Measurements from ENCODE around the gene GLDC.

GLDC gene

DNA sequence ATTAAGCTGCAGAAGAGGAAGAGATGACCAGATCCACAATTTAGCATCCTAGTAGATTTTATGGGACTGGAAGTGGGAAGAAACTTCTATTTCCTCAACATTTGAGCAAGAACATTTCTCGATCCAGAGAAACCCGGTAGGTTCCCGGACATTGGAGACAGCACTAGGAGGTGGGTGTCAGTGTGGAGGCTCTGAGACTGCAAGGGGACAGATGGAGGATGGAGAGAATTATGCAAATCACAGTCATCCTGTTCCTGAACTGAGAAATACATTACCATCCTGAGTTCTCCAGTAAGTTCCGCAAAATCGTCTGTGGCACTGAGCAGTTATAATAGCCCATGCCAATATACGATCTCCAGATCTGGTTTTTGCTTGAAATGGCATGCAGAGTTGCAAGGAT lies 25.6 kb downstream of the GLDC start:
- peak in 1 of 2 donors; percentile 39 for DNase-seq

DNA sequence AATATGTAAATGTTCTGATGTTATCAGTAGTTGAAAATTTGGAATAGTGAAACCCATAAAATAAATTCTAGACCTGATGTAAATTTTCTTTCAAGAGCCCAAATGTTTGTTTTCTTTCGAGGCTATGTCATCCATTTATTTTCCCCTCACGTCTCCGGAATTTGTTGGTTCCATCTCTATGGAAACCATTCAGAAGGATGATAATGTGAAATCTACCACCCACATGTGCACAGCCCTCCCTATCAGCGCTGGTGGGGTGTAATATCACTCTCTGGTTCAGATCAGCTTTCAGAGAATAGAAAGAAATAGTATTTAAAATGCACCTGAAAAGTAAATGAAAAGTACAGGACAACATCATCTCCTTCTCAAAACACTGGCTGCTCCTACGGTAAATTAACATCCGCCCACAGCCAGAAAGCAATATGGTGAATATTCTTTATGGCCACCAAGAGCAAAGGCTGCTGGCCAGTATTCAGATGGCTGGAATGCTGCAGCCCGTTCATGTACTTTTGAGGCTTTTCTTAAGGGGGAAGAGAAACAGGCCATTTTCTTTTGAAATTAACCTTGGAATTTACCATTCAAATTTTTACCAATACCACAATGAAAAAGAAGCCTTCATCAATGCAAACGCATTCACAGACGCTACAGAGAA lies 28.5 kb downstream of the GLDC start:
- no peak for DNase-seq

- no peak for DNase-seq
These were observed 31.0 kb downstream of the GLDC start for GRCh38 chr9:6614489-6614888.

DNA sequence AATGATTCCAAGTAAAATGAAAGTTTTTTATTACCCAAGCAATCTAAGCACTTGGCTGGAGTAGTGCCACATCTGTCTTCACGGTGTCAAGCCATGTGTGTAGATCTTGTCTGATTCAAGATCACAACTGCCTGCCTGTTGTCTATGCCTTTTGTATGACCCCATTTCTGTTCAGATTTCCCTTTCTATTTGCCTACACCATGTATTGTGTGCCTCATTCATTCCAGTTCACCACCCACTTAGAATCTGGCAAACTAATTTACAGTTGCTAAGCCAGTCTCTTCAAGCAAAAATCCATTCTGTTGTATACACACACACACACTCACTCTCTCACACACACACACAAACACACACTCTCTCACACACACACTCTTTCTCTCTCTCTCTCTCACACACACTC lies 33.7 kb downstream of the GLDC start:
- DNase-seq = peak in 1 of 2 donors; percentile 9

DNA sequence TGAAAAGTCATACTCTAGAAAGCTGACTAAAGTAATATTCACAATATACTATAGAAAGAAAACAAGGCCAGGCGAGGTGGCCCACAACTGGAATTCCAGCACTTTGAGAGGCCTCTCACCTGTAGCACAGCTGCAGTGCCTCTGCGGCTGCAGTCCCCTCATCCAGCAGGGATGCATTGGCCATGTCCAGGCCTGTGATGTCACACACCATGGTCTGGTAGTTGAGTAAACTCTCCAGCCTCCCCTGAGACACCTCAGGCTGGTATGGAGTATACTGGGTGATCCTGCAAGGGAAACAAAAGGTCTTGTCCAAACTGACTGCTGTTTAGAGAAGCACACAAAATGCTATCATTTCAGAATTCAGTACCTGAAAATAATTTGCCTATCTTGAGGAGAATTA lies 35.5 kb downstream of the GLDC start:
- DNase-seq = no peak

- DNase-seq = no peak
These were observed 36.0 kb downstream of the GLDC start for GRCh38 chr9:6609497-6610016.

- DNase-seq = no peak
These were observed 40.3 kb downstream of the GLDC start for GRCh38 chr9:6605202-6605601.

DNA sequence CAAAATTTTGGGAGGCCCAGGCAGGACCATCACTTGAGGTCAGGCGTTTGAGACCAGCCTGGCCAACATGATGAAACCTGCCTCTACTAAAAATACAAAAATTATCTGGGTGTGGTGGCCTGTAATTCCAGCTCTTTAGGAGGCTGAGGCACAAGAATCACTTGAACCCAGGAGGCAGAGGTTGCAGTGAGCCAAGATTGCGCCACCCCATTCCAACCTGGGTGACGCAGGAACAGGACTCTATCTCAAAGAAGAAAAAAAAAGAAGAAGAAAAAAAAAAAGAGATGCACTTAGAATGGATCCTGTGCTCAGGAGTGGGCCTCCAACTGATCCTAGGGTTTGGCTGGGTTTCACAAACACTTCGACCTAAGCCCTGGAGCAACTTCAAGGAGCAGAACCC lies 45.1 kb downstream of the GLDC start:
- no peak for DNase-seq

DNA sequence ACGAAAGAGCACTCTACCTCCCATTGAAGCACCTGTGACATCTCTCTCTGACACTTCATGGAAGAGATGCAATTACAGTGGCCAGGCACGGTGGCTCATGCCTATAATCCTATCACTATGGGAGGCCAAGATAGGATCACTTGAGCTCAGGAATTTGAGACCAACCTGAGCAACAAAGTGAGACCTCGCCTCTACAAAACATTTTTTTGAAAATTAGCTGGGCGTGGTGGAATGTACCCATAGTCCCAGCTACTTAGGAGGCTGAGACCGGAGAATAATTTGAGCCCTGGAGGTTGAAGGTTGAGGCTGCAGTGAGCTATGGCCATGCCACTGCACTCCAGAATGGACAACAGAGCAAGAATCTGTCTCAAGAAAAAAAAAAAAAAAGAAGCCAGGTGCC lies 45.5 kb downstream of the GLDC start:
- no peak for DNase-seq

DNA sequence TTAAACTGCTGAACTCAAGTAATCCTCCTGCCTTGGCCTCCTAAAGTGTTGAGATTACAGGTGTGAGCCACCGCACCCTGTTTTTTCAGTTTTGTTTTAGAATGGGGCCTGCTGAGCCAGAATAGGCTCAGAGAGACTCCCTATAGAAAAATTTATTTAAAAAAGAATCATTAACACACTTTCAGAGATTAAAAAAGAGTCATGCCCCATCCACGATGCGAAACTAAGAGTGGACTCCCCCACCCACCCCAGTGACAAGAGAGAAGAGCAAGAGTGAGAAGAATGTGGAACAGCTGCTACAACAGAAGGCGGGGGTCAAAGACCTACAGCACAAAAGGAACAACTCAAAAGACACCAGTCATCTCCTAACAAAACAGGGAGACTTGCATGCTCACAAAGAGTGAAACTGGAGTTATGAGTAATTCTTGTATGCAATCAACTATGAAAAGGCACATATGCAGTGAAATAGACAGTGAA lies 47.2 kb downstream of the GLDC start:
- DNase-seq = no peak

GRCh38 chr9:6592791-6593190 lies 52.7 kb downstream of the GLDC start:
- no peak for DNase-seq

- DNase-seq = no peak
These were observed 53.3 kb downstream of the GLDC start for GRCh38 chr9:6592231-6592630.

DNA sequence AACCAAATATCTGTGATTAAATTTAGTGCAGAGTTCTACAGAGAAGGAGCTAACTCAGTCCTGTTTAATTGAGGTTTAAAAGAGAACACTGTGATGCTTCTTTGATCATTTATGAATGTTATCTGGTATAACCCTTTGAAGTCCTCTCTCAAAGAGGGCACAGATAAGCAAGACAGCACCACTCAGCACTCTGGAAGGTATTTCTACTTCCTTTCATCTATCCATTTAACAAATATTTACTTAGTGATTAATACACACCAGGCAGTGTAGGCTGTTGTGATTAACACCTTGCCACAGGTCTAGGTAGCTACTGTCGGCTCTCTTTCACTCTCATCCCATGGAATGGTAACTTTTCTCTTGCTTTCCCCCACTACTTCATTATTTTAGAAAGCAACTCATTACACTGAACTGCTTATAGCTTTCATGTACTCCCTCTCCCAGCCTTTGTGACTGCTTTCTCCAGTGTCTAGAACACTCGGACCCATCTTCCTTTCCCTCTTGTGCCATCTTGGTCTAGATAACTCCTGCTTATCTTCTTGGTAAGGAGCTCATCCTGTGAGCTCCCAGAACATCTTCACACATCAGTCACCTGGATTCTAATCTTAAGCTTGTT lies 54.7 kb downstream of the GLDC start:
- no peak for DNase-seq

GRCh38 chr9:6590334-6590733 lies 55.2 kb downstream of the GLDC start:
- no peak for DNase-seq

GRCh38 chr9:6584881-6585597 lies 60.5 kb downstream of the GLDC start:
- DNase-seq = peak in 1 of 2 donors; percentile 52

- DNase-seq = no peak
These were observed 64.3 kb downstream of the GLDC start for GRCh38 chr9:6581253-6581652.

DNA sequence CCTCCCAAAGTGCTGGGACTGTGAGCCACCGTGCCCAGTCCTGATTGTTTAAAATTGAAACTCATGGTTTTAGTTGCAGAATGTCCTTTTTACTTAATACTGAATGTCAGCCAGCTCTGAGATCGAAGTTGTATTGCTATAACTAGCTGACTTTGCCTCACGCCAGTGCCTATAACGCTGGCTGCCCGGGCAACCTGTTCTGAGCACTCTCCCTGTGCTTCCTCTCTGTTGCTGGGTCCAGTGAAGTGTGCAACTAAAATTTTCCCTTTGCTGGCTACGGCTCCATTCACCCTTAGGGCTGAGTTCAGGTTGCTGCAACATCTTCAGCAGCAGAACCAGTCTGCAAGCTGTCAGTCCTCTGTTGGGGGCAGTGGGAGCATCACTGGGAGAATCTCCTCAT lies 65.9 kb downstream of the GLDC start:
- DNase-seq = no peak

DNA sequence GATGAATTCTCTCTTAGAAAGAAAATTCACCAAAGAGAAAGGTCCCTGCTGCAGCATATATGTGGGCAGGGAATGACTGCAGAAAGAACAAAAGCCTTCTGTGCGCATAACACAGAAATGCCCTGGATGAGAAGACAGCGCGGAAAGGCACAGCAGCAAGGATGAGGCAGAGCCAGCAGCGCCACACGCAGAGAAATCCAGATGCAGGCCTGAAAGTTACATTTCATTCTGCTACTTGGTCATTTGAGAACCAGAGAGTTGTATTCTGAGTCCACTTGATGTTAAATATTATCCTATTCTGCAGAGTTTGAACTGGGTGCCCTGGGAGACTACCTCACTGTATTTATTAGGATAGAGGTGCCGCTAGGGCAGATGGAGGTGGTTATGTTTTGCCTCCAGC lies 68.5 kb downstream of the GLDC start:
- peak; percentile 50 to 86 for DNase-seq

DNA sequence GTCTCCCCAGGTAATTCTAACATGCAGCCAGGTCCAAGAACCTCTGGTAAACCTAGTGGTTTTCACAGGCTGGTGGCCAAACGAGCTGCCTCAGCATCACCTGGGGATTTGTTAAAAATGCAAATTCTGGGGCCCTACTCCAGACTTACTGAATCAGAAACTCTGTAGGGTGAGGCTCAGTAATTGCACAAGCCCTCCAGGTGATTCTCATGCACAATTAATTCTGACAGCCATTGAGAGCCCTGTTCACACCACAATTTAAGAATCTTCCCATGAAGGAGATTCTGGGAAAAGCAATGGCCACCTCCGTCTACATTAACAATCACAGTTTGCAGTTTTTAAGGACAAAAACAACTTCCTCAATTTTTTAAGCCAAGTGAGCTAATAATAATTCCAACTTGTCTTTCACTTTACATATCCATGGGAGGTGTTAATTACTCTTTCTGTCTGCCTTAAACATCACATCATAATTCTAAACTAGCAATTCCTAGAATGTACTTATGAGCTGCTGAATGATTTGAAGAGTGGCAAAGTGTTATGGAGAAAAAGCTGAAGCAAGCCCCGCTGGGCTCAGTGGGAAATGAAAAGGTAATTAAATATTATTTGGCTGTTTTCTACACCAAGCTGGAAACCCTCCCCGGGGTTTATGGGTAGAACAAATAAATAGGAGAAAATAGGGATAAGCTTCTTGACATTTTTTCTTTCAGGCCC lies 70.0 kb downstream of the GLDC start:
- no peak for DNase-seq

DNA sequence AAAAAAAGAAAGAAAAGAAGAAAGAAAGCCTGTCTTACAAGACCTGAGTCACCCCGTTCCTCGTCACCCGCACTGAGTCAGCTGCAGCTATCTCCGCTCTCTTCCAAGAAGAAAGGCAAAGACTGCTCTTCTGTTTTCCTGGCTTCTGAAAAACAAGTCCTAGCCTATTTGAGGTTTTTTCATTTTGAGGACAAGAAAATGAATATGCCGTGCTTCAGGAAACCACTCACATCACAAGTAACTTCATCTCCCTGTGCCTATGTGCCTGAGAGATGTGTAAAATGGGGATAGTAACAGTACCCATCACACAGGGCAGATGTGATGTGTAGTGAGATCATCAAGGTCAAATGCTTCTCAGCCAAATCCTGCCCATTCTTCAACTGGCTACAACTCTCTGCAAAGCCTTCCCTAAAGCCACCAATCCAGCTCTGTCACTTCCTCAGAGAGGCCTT lies 78.4 kb downstream of the GLDC start:
- peak in 1 of 2 donors; percentile 52 for DNase-seq

DNA sequence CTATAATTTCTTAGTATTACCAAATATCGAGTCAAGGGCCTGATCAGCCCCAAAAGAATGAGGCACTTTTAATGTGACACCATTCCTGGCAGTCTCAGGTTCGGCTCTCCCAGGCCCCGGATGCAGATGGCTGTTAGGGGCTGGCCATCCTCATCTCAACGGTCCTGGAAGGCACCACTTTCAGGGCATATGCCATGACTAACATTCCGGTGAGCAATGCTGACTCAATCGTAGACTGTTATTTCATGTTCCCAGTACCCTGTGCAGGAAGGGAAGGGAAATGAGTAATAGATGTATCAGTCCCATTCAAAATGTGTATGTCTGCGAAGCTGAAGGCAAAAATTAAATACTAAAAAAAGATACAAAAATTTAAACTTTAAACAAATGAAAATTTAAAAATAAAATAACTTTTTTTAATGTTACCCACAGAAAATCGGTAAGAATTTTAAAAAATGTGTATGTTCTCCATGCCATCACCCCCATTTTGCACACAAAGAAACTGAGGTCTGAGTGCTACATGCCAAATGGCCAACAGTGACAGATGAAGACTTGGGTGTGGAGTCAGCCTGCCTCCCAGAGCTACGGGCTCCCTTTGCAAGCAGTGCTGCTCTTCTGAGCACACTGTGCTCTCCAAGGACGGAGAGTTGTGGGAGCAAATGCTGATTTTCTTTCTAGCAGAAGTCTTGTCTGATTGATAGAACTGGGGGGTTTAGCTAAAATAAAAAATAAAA lies 79.0 kb downstream of the GLDC start:
- peak in 1 of 2 donors; percentile 52 for DNase-seq

DNA sequence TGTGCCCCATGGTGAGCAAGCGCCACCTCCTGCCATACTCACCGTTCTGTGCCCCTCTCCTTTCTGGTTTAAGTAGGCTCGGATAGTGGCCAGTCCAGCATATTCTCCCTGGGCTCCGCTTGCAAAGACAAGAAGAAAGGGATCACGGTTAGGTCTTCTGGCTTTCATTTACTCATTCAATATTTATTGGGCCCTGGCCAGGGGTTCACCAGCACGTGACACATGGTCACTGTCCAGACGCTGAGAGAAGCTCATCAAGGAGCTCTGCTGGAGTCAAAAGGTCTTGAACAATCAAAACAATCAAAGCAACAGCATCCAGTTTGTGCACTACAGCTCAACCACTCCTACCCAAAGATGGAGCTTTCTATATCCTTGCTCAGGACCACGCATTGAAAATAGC lies 80.2 kb downstream of the GLDC start:
- DNase-seq = no peak
